Measurements from ENCODE around the gene CECR2. TPM values are rescaled to one million over a fixed set of nuclear protein-coding genes. Genes with fewer than 3 reads are reported as not detected.

The CECR2 gene
- total and polyA plus RNA-seq, 7 donors: 1.7 to 24.1 (median 19.6) TPM

DNA sequence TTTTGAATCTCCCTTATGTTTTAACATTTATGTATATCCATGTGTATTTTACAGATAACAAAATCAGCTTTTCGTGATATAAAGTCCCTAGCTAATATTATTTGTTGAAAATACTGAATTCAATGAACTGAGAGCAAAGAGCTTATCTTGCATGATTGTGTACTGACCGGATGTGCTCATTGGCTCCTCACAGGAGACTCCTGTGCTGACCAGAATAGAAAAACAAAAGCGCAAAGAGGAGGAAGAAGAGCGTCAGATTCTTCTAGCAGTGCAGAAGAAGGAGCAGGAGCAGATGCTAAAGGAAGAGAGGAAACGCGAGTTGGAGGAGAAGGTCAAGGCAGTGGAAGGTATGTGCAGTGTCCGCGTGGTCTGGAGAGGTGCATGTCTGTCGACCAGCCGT is 154.7 kb downstream of the CECR2 start:
- WGBS, 3 donors: 86 to 92% (median 88%) methylated on average over 10 of the region's 10 CpGs
- no peak for TF ChIP-seq CTCF (IDR thresholded peaks at IDR 0.05)
- intact Hi-C loops (cut with DNase I): no loop called here
- Histone ChIP-seq H3K27ac (no peak overlapping the region), H3K27me3 (ENCODE audit: insufficient read depth in 3 of 3, low read length in 2 of 3) (no peaks in the 10 kb centered on the region), H3K4me3 (no peak overlapping the region), H3K4me1 (no peaks in the 10 kb centered on the region), H3K9me3 (no peaks in the 10 kb centered on the region), H3K36me3 (ENCODE audit: insufficient read depth in 1 of 2, low read depth in 1 of 2) (peaks cover 0 to 26% of the 10 kb centered on the region in 2 donors)
- DNase-seq (no peak), ATAC-seq (no peak)

- Histone ChIP-seq H3K4me1 (no peaks in the 10 kb centered on the region), H3K36me3 (ENCODE audit: insufficient read depth in 1 of 2, low read depth in 1 of 2) (peaks cover 3 to 57% of the 10 kb centered on the region in 2 donors), H3K27ac (no peak overlapping the region), H3K9me3 (no peaks in the 10 kb centered on the region), H3K4me3 (no peak overlapping the region), H3K27me3 (ENCODE audit: insufficient read depth in 3 of 3, low read length in 2 of 3) (no peaks in the 10 kb centered on the region)
- peak in 2 of 4 donors; percentile 18 to 26 for ATAC-seq
- intact Hi-C loops (cut with DNase I): no loop called here
- 45 to 66% (median 47%) methylated on average over 5 of the region's 5 CpGs for WGBS, 3 donors
- no peak for TF ChIP-seq CTCF (IDR thresholded peaks at IDR 0.05)
- DNase-seq: no peak
Observed at GRCh38 chr22:17536269-17536668, 167.0 kb downstream of the CECR2 start.

GRCh38 chr22:17537155-17537554 is 167.9 kb downstream of the CECR2 start:
- TF ChIP-seq CTCF (IDR thresholded peaks at IDR 0.05): no peak
- peaks cover 5 to 60% of the 10 kb centered on the region in 2 donors for H3K36me3 ChIP-seq (ENCODE audit: insufficient read depth in 1 of 2, low read depth in 1 of 2)
- ATAC-seq (peak in 1 of 4 donors; percentile 52), DNase-seq (no peak)
- WGBS, 3 donors: 91 to 100% (median 98%) methylated on average over 2 of the region's 2 CpGs
- H3K27ac ChIP-seq: no peak overlapping the region
- no peaks in the 10 kb centered on the region for H3K4me1 ChIP-seq
- no peaks in the 10 kb centered on the region for H3K27me3 ChIP-seq (ENCODE audit: insufficient read depth in 3 of 3, low read length in 2 of 3)
- no peak overlapping the region for H3K4me3 ChIP-seq
- intact Hi-C loops (cut with DNase I): no loop called here
- H3K9me3 ChIP-seq: no peaks in the 10 kb centered on the region

DNA sequence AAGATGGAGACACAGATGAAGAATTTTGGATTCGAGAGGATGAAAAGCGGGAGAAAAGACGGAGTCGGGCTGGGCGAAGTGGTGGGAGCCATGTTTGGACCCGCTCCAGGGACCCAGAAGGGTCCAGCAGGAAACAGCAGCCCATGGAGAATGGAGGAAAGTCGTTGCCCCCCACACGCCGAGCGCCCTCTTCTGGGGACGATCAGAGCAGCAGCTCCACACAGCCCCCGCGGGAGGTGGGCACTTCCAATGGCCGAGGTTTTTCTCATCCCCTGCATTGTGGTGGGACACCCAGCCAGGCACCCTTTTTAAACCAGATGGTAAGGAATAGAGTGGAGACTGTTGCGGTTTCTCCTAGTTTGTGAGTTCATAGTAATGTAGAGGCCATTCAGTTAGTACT is 171.2 kb downstream of the CECR2 start:
- Histone ChIP-seq H3K4me1 (no peaks in the 10 kb centered on the region), H3K27me3 (ENCODE audit: insufficient read depth in 3 of 3, low read length in 2 of 3) (no peaks in the 10 kb centered on the region), H3K27ac (no peak overlapping the region), H3K36me3 (ENCODE audit: insufficient read depth in 1 of 2, low read depth in 1 of 2) (peaks cover 5 to 90% of the 10 kb centered on the region in 2 donors), H3K4me3 (no peak overlapping the region), H3K9me3 (no peaks in the 10 kb centered on the region)
- WGBS, 3 donors: 84 to 90% (median 89%) methylated on average over 15 of the region's 15 CpGs
- ATAC-seq: peak in 3 of 4 donors; percentile 29 to 46 (median 38)
- peak; percentile 11 for TF ChIP-seq CTCF (IDR thresholded peaks at IDR 0.05)
- intact Hi-C loops (cut with DNase I): no loop called here
- no peak for DNase-seq

DNA sequence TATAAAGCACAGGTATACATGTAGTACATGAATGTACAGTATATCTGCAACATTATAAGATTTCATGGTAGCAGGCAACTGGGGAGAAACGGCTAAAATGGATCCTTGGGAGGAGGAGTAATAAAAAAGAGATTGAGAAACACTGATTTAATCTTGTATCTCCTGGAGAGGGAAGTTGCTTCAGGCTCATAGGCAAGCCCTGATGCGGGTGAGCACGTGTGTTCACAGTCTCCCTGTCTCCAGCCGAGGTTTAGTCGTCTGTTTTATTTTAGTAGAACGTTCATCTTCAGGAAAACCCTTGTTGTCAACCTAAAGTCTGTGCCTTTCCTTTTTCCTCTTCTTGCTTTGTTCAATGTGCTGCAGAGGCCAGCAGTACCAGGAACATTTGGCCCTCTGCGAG is 172.2 kb downstream of the CECR2 start:
- intact Hi-C loops (cut with DNase I): no loop called here
- ATAC-seq: no peak
- TF ChIP-seq CTCF (IDR thresholded peaks at IDR 0.05): no peak
- WGBS, 3 donors: 85 to 91% (median 86%) methylated on average over 7 of the region's 7 CpGs
- no peaks in the 10 kb centered on the region for H3K9me3 ChIP-seq
- H3K27ac ChIP-seq: no peak overlapping the region
- no peaks in the 10 kb centered on the region for H3K4me1 ChIP-seq
- peaks cover 5 to 93% of the 10 kb centered on the region in 2 donors for H3K36me3 ChIP-seq (ENCODE audit: insufficient read depth in 1 of 2, low read depth in 1 of 2)
- no peaks in the 10 kb centered on the region for H3K27me3 ChIP-seq (ENCODE audit: insufficient read depth in 3 of 3, low read length in 2 of 3)
- no peak for DNase-seq
- H3K4me3 ChIP-seq: no peak overlapping the region
